ENCODE measurements around the gene TMEM250.
A peak's percentile ranks its signal among the peaks of the same experiment; 100 is the strongest.

TMEM250 gene

DNA sequence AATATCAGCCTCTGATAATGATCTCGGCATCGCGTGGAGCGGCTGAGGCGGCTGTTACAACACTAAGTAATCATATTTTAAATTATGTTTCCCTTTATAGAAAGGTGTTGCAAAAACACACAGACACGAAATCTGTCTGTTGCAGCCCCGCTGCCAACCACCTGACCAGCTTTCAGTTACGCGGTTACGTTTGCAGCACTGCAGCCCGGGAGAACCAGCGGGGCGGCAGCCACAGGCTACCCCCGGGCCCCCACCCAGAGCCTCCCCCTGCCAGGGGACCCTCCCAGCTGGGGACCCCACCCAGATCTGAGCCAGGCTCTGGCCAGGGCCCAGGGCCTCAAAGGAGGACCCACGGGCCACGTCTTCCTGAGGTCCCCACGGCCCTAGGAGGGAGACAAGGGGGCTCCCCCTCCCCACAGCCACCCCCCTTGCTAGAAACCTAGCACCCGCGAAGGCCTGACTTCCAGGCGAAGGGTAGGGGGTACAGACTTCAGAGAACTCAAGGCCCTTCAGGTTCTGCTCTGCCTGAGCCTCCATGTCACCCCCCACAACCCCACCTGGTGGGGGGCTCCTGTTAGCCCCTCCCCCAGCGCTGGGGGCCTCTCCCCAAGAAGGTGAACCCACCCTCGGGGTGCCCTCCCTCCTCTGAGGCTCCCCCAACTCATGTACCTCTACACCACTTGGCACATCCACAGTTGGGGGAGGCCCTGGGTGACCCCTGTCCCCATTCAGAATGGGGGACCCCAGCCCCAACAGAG, 29.6 kb downstream of the TMEM250 start:
- no peaks in the 10 kb centered on the region for H3K27me3 ChIP-seq (replicated peaks; ENCODE audit: control insufficient read depth, insufficient read depth, low read length)
- no peak for TF ChIP-seq CTCF (IDR thresholded peaks at IDR 0.05; ENCODE audit: insufficient read depth, low read length, poor library complexity, severe bottlenecking)
- H3K4me3 ChIP-seq (replicated peaks; ENCODE audit: low read depth, low read length) = no peak overlapping the region
- no peaks in the 10 kb centered on the region; the same call in 1 of the 2 replicates for H3K36me3 ChIP-seq (ENCODE audit: control insufficient read depth, insufficient read depth, low read length)
- peak; percentile 3 for DNase-seq (ENCODE audit: extremely low read depth, insufficient read length)

DNA sequence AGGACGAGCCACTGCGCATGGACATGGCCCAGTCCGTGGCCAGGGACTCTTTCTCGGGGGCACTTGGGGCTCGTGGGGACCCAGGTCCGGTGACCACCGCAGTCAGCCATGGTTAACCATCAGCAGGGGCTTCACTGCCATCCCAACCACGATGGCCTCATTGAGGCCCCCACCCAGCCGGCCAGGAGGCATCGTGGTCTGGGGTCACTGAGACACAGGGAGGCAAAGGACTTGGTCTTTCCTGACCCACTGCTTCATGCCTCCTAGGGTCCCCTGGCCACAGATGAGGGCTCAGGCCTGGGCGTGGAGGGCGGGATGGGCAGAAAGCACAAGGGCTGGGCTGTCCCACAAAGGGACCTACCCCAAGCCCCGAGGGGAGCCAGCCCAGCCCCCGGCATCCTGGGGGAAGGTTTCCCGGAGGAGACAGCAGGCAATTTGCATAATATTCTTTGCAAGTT, 30.2 kb downstream of the TMEM250 start:
- no peak overlapping the region for H3K4me3 ChIP-seq (replicated peaks; ENCODE audit: low read depth, low read length)
- H3K36me3 ChIP-seq (ENCODE audit: control insufficient read depth, insufficient read depth, low read length) = no peaks in the 10 kb centered on the region; the same call in 1 of the 2 replicates
- TF ChIP-seq CTCF (IDR thresholded peaks at IDR 0.05; ENCODE audit: insufficient read depth, low read length, poor library complexity, severe bottlenecking) = no peak
- H3K27me3 ChIP-seq (replicated peaks; ENCODE audit: control insufficient read depth, insufficient read depth, low read length) = no peaks in the 10 kb centered on the region
- DNase-seq (ENCODE audit: extremely low read depth, insufficient read length) = no peak

DNA sequence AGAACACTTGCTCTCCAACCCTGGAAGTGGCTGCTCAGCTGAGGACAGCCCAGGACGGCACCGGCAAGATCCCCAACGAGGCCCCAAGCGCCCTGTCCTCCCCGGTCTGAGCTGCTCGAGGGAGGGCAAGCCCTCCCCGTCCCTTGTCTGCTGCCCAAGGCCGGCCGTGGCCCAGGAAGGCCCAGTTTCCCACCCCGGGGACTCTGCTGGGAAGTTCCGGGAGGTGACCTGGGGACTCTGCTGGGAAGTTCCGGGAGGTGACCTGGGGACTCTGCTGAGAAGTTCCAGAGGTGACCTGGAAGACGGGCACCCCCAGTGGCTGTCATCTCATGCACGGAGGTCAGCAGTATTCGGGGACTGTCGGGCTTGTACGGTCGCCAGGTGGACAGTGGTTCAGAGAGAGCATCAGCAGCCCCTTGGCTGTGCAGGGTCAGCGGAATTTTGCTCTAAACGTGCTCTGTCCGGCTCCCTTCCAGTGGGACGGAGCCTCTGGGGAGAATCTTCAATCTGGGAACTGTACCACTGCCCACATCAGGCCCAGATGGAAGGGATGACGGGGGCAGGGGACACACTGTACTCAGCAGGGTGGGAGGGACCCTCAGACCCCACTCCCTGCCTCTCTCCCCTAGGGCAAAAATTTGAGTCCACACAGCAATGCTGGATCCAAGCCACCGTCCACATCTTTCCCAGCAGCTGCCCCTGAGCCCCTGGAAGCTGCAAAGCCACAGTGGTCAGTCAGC, 30.8 kb downstream of the TMEM250 start:
- DNase-seq (ENCODE audit: extremely low read depth, insufficient read length) = no peak
- Histone ChIP-seq H3K36me3 (ENCODE audit: control insufficient read depth, insufficient read depth, low read length) (no peaks in the 10 kb centered on the region; the same call in 1 of the 2 replicates), H3K27me3 (replicated peaks; ENCODE audit: control insufficient read depth, insufficient read depth, low read length) (no peaks in the 10 kb centered on the region), H3K4me3 (replicated peaks; ENCODE audit: low read depth, low read length) (no peak overlapping the region)
- no peak for TF ChIP-seq CTCF (IDR thresholded peaks at IDR 0.05; ENCODE audit: insufficient read depth, low read length, poor library complexity, severe bottlenecking)

GRCh38 chr9:136086951-136087740, 31.5 kb downstream of the TMEM250 start:
- DNase-seq (ENCODE audit: extremely low read depth, insufficient read length) = no peak
- H3K27me3 ChIP-seq (replicated peaks; ENCODE audit: control insufficient read depth, insufficient read depth, low read length) = no peaks in the 10 kb centered on the region
- H3K36me3 ChIP-seq (ENCODE audit: control insufficient read depth, insufficient read depth, low read length) = no peaks in the 10 kb centered on the region; the same call in 1 of the 2 replicates
- no peak for TF ChIP-seq CTCF (IDR thresholded peaks at IDR 0.05; ENCODE audit: insufficient read depth, low read length, poor library complexity, severe bottlenecking)
- H3K4me3 ChIP-seq (replicated peaks; ENCODE audit: low read depth, low read length) = no peak overlapping the region

GRCh38 chr9:136086213-136086881, 32.3 kb downstream of the TMEM250 start:
- TF ChIP-seq CTCF (IDR thresholded peaks at IDR 0.05; ENCODE audit: insufficient read depth, low read length, poor library complexity, severe bottlenecking) = no peak
- Histone ChIP-seq H3K4me3 (replicated peaks; ENCODE audit: low read depth, low read length) (no peak overlapping the region), H3K36me3 (ENCODE audit: control insufficient read depth, insufficient read depth, low read length) (no peaks in the 10 kb centered on the region), H3K27me3 (replicated peaks; ENCODE audit: control insufficient read depth, insufficient read depth, low read length) (no peaks in the 10 kb centered on the region)
- peak; percentile 1 for DNase-seq (ENCODE audit: extremely low read depth, insufficient read length)
